Fibroblast of lung (primary cell): ENCODE results near the gene SSTR5.

ENCODE experiments used
- CTCF ChIP-seq, 2 donors: IDR thresholded peaks in 1 of 2; conservative IDR thresholded peaks in 1 of 2; 1 replicate in 1 of 2; 2 replicates in 1 of 2; pipeline ENCODE4 v1.5.1; 2011 to 2012; ENCODE audit warnings: low read length in 2 of 2, control low read depth in 1 of 2, inconsistent platforms in 1 of 2, low read depth in 1 of 2, mild to moderate bottlenecking in 1 of 2
- EZH2 ChIP-seq: IDR thresholded peaks from 2 replicates; pipeline ENCODE4 v1.5.1; 2012; ENCODE audit warnings: low read length, control low read depth, mild to moderate bottlenecking; ENCODE audit errors: missing control alignments

- no peak for TF ChIP-seq CTCF (conservative IDR thresholded peaks at IDR 0.05 in 1 of 2, IDR thresholded peaks at IDR 0.05 in 1 of 2; ENCODE audit: low read depth in 1 of 2, low read length in 2 of 2)
- TF ChIP-seq EZH2: no peak
These were observed 8.5 kb downstream of the SSTR5 start for GRCh38 chr16:1080801-1081733.
